Thyroid gland (tissue), 4 donors: ENCODE results near the gene SLC45A1.

ENCODE experiments used
- CTCF ChIP-seq, 6 experiments: fragments of 200-600 bp in 3 of 6; fragments of 450-650 bp in 3 of 6; sonication (generic) in 3 of 6; IDR thresholded peaks; one replicate each; pipeline ENCODE4 v1.5.1; 2016 to 2019; ENCODE audit warnings: antibody characterized with exemption in 6 of 6, mild to moderate bottlenecking in 2 of 6, inconsistent platforms in 1 of 6, moderate library complexity in 1 of 6
- POLR2A ChIP-seq, 2 donors: fragments of 450-650 bp; IDR thresholded peaks; one replicate each; pipeline ENCODE4 v1.6.1; 2017; ENCODE audit warnings: antibody characterized with exemption in 2 of 2, mild to moderate bottlenecking in 2 of 2, moderate library complexity in 1 of 2

- TF ChIP-seq POLR2A (IDR thresholded peaks at IDR 0.05) (no peak), CTCF (IDR thresholded peaks at IDR 0.05) (no peak)
Observed at GRCh38 chr1:8361198-8361849, 43.4 kb downstream of the SLC45A1 start.
